Left kidney (tissue), 2 donors: Measurements from ENCODE around the gene NFS1. TPM values are rescaled to one million over a fixed set of nuclear protein-coding genes. Genes with fewer than 3 reads are reported as not detected.
A peak's percentile ranks its signal among the peaks of the same experiment; 100 is the strongest.

Experiments
- DNase-seq: peaks from one replicate; pipeline ENCODE4 v3.0.0-alpha.2; 2013
- polyA plus RNA-seq: library from polyadenylated mRNA; unstranded; fragments of 120-200 nt; gene quantifications from one replicate; pipeline ENCODE4 v1.2.1, GENCODE V29; 2013; ENCODE audit not compliant: insufficient read length

The NFS1 gene
- polyA plus RNA-seq, 1 donor = 31.3 TPM

DNA sequence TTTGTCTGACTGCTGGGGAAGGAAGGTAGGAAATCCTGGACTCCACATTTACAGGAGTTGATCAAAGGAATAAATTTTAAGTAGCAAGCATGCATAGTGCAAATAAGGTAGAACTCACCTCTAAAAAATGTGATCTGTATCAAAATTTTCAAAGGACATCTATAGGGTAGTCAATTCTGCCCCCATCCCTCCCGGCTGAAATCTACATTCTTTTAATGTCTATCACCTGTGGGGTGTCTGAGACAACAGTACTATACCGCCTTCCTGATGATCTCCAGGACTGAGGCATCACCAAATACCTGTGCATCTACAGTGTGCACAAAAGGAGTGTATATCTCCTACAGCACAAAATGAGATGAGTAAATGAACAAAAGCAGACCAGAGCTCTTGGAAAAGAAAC lies 54.3 kb downstream of the NFS1 start:
- no peak for DNase-seq

DNA sequence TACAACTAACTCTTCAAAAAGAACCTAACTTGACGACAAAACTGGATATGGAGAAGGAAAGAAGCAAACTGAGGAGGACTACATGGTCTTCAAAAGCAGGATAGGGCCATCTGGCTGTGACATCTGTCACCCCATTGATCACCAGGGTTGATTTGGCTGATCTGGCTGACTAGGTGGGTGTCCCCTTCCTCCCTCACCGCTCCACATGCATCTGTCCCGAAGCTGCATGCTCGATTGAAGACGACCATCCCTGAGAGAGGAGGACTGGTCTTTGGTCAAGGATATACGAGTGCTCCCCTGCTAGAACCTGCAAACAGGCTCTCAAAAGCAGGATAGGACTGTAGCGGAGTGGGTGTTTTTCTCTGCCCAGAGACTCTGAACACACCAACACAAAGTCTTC lies 56.1 kb downstream of the NFS1 start:
- no peak for DNase-seq

DNA sequence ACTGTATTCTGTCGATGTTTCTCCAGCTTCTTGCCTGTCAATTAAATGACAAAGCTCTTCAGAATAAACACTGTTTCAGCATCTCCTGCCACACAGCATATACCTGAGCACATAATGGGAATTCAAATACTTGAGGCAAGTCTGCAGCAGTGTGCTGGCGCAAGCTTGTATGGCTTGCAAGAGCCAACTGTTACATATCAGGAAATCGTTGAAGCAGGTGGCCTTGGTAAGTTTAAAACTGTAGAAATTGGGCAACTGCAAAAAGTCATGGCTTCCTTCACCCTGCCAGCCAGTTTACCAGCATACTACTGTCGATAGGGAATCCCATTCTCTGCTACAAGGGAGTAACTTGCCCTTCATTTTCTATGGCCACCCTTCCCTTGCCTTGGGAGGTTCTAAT lies 57.4 kb downstream of the NFS1 start:
- DNase-seq = no peak

DNA sequence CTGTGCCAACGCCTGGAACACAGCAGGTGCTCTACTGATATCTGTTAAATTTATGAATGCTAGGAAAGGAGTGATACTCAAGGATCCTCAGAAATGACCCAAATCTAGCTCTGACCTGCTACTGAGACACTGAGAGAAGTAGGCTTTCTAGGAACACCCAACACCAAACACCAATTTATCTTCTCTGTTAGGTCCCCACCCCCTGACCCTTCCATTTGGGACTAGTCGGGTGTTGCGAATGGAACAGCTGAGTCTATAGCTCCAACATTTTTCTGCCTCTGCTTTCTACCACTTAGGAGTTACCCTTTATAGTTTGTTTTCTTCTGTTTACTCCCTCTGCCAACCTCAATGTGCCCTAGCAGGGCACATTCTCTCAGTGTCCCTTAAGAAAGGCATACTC lies 58.4 kb downstream of the NFS1 start:
- no peak for DNase-seq

DNA sequence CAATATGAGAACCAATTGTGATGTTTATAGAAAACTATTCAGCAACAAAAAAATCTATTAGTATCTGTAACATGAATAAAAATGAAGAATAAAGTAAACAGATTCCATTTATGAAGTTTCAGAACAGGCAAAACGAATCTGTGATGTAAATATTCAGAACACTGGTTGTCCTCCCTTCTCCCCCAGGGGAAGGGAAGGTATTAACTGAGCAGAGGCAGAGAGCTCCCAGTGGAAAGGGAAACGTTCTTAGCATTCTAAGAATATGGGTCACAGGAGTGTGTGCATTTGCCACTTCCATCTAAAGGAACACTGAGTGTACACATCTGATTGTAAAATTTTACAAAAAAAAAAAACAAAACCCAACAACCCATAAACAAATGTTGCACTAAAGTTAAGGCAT lies 60.4 kb downstream of the NFS1 start:
- DNase-seq = no peak

DNA sequence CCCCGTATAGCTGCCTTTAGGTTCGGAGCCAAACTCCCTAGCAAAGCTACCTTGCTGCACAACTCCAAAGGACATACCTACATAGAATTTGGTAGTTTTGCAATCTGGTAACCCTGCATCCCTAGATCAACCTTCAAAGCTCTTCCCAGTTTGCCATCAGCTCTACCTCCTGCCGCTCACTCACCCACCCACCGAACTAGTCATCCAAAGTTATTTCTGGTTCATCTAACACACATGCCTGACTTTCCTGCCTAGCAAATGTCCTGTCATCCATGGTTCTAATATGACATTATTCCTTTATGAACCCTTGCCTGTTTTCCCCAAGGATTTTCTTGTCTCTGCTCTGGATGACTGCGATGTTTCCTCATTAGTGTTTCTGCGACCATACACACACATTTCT lies 61.9 kb downstream of the NFS1 start:
- DNase-seq = no peak

DNA sequence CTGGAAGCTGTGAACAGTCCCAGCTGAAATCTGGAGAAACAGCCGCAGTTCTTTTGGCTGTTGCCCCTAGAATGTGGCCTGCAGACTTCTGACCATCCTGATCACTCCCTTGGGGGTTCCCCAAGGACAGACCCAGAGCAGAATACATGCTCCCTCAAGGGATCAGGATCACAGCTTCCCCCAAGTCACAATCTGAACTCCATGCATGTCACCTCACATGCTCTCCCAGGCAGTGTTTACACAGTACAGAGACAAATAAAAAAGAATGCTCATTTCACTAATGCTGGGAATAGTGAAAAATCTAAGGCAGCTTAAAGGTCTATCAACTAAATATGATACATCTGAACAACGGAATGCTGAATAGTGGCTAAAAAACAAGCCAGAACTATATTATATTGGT lies 63.1 kb downstream of the NFS1 start:
- no peak for DNase-seq

DNA sequence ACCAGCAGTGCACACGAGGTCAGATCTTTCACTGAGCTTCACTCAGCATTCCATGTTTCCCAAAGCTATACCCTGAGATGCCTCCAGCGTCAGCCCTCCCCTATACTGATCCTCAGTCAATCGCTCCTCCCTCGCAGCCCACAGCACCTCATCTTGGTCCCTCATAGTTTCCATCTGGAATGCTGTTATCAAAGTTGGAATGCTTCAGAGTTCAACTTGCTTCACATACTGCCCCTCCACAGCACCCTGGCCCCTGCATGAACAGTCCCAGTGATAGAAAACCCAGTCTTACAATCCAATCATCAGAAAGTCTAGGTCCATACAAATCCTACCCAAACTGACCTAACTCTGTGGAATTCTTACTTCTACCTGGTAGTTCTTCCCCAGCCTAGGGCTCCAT lies 63.5 kb downstream of the NFS1 start:
- no peak for DNase-seq

DNA sequence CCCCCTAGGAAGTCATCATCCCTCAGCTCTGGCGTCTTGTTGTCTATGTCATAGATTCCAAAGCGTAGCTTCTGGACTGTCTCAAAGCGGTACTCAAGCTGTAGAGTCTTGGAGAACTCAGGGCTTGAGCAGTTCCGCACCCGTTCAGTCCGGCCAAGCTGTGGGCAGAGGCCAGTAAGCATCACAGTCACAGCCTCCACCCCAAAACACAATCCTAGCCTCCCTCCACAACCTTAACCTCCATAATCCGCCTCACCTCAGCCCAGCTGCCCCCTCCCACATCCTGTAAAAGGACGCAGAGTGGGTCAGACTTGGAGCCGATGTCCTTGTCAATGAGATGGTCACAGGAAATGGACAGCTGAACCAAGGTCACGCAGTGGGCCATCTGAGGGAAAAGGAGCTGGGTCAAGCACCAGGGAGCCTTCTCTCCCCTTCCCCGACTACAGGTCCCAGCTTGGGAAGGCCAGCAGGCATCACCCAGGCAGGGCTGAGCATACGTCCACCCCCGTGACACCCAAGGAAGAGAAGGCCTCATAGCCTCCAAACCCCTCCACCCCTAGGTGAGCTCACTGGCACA lies 66.5 kb downstream of the NFS1 start:
- DNase-seq = no peak

DNA sequence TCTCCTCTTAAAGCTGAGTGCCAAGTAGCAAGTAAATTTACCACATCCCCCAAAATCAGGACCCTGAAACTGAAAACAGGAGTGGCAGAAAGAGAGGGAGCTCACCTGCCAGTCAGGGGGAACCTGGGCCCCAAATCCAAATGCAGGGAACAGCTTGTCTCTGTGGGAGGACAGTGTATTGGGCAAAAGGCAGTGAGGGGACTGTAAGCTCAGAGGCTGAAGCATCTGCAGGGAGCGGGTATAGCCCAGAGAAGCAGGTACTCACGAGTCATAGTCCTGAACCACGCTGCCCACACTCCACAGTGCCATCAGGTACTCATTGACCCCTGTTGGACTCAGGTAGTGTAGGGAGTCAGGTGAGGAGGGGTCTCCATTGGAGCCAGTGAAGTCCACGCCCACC lies 68.5 kb downstream of the NFS1 start:
- DNase-seq = no peak

DNA sequence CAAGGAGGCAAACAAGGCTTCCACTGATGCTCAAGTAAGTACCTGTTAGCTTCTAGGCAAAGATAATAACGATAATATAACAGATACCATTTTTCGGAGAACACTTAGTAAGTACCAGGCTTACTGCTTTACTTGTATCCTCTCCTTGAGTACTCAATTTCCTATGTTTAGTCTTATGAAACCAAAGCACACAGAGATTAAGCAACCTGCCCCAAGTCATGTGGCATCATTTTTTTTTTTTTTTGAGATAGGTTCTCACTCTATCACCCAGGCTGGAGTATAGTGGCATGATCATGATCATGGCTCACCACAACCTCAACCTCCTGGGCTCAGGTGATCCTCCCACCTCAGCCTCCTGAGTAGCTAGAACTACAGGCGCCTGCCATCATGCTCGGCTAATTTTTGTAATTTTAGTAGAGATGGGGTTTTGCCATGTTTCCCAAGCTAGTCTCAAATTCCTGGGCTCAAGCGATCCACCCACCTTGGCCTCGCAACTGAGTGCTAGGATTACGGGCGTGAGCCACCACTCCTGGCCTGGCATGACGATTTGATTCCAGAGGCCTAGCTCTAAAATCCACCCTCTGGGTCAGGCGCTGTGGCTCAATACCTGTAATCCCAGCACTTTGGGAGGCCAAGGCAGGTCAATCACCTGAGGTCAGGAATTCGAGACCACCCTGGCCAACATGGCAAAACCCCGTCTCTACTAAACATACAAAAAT lies 69.6 kb downstream of the NFS1 start:
- DNase-seq = no peak

DNA sequence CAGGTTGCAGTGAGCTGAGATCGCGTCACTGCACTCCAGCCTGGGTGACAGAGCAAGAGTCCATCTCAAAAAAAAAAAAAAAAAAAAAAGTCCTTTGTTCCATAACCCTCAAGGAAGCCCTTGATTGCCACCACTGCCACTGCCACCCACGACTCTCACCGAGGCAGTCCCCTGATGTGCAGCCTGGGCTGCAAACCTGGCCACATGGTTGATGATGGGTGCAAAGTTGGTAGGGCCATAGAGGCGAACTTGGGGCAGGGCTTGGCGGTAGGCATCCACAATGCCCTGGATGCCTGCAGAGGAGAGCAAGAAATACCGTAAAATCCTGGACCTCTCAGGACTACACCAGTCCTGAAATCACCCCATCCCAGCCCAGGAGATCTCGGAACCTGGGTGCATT lies 72.0 kb downstream of the NFS1 start:
- DNase-seq = no peak

DNA sequence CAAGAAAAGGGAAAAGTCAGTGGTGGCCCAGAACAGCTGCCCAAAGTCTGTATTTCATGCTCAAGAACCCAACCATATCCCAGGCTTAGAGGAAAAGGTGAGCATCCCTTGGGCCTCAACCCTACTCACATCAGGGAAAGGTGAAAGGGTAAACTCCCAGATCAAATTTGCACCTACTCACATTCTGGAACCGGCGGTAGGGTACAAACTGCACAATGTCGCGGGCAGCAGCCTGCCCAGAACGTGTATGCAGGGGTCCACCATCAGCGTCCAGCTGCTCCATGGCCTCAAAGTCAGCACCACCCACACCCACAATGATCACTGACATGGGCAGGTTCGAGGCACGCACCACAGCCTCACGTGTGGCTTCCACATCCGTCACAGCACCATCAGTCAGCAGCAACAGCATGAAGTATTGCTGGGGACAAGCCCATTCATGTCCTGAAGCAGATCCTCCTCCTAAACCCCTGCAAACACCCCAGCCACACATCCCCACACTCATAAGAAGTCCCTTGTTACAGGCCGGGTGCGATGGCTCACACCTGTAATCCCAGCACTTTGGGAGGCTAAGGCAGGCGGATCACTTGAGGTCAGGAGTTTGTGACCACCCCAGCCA lies 72.7 kb downstream of the NFS1 start:
- no peak for DNase-seq

DNA sequence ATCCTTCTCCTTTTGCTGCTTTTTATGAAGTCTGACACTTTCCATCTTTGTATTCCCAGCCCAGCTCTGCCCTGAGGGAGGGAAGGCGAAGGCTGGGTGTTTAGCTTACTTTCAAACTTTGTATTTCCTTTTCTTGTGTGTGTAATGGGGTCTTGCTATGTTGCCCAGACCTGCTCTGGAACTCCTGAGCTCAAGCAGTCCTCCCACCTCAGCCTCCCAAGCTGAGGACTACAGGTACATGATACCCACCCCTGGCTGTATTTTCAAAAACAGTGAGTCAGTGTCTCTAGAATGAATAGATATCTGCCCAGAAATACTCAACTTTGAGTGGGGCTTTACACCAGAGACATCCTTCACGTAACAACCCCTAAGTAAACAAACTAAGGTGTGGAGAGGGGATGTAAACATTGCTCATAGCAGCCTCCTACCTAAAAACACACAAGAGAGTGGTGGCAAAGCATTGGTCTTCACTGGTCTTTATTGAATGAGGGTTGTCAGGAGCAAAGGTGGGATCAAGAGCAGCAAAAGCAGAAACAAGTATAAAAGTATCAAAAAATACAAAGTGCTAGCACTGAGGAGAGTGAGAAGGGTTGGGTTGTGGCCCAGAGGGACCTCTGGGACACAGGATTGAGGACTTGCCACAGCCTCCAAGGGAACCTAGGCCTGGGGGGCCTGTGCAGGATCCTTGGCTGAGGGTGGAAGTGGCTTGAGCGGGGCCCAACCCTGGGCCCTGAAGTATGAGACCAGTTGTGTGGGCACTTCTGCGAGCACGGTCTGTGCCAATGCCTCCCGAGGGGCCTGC lies 73.4 kb downstream of the NFS1 start:
- no peak for DNase-seq

DNA sequence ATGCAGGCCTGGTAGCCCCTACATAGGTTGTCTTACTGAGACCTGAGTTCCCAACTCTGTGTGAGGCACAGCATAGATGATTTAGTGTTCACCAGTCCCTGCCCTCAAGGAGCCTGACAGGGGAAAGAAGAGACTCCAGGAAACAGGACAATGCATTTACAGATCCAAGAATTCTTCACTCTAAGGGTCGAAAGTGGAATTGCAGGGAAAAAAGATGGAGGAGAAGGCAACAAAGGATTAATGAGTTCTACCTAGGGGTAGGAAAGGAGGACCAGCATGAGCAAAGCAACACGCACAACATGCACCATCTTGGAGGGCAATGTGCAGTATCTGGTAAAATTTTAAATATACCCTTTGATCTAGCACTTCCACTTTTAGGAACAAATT lies 77.6 kb downstream of the NFS1 start:
- no peak for DNase-seq

DNA sequence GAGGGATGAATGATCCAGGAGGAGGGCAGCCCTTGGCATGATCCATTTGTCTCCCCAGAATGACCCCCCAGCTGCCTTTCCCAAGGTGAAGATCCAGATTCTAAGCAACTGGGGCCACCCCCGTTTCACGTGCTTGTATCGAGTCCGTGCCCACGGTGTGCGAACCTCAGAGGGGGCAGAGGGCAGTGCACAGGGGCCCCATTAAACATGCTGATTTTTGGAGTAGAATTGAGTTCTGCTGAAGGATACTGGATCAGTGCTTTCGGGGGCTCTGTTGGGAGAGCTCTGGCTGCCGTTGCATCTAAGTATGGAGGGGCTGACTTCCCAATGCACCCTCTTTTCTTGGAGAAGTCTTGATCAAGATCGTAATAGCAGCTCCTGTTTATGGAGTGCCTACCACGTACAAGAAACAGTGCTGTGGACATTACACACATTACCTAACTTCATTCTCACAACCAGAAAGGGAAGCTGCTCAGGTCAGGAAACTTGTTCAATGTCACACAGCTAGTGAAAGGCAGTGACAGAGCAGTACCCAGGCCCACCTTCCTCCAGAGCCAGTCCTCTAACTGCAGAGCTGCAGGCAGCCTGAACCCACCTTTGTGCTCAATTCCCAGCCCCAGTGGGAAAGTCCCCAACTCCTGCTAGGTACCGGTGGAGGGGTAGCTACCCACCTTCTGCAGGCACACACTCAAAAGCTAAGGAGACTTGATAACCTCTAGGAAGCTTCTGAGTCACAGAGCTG lies 78.2 kb downstream of the NFS1 start:
- DNase-seq = no peak

DNA sequence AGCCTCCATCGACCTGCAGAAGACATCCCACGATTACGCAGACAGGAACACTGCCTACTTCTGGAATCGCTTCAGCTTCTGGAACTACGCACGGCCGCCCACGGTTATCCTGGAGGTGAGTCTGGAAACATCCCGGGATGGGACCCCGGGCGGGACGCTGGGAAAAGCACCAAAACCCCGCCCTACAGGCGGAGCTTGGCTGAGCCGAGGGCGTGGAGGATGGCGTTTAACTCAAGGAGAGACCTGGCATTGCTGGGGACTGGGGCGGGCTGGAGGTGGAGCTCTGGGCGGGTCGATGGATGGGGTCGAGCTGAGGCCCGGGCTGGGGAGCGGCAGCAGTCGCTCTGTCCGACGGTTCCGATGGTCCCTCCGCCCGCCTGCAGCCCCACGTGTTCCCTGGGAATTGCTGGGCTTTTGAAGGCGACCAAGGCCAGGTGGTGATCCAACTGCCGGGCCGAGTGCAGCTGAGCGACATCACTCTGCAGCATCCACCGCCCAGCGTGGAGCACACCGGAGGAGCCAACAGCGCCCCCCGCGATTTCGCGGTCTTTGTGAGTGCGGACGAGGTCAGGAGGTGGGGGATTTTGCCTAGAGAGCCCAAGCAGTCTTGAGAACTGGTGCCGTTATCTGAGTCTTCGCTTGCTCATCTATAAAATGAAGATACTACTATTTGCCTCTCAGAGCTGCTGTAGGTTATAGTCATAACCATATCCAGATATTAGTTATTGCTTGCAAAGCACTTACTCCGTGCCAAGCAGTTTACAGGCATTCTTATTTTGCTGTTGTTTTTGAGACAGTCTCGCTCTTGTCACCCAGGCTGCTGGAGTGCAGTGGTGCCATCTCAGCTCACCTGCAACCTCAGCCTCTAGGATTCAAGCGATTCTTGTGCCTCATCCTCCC lies 79.7 kb downstream of the NFS1 start:
- DNase-seq = peak; percentile 69

DNA sequence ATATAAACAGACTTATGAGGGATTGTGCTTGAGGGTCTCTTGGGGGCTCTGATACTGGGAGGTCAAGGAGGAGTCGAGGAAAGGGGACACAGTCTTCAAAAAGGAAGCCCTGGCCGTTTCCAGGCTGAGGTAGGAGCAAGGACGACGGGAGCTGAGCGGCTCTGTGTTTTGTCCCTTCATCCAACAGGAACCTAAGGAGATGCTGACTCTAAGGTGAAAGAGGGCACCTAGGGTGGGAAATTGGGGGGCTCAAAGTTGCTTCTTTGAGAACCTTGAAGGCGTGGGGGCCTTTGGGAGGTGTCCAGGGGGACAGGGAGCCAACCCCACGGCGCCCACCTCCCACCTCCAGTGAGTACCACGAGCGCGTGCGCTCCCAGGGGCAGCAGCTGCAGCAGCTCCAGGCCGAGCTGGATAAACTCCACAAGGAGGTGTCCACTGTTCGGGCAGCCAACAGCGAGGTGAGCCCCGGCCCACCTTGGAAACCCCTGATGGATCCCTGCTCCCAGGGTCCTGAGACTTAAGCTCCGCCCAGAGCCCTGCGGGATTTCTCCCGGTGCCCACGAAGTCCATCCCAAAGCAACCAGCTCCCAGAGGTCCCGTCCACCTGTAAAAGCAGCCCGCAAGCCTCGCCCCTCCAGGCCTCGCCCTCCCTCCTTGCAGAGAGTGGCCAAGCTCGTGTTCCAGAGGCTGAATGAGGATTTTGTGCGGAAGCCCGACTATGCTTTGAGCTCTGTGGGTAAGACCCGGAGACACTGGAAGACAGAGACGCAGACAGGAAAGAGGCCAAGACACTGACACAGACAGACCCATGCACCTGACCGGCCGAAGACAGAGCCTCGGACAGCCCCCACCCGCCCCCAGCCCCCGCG lies 80.7 kb downstream of the NFS1 start:
- no peak for DNase-seq
